AML-193 (cell line): Measurements from ENCODE around the gene MYO1A.
"Not testable (repeated sequence)": the region's sequence is repeated elsewhere in the genome, so short reads cannot be mapped to it uniquely, and the experiment has no call there.

Source experiments
- DNase-seq, 2 experiments: peaks; one replicate each; lab custom pipeline; 2025; lab: John Stamatoyannopoulos, UW

MYO1A gene

DNA sequence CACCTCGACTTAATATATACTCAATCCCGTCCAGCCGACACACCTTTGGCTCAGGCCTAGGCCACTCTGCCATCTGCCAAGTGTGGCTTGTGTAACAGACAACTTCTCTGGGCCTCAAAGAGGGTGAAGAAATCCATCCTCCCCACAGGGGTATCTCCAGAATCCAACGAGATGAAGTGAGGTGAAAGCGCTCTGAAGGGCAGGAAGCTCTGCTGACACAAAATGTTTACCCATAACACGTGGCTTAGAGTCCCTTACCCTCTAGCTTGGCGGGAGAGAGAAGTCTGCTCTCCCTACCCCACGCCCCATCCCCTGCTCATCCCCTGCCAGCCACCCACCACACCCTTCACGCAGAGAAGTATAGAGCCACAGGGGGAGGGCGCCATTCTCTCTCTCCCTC, 56.6 kb downstream of the MYO1A start:
- no peak for DNase-seq

DNA sequence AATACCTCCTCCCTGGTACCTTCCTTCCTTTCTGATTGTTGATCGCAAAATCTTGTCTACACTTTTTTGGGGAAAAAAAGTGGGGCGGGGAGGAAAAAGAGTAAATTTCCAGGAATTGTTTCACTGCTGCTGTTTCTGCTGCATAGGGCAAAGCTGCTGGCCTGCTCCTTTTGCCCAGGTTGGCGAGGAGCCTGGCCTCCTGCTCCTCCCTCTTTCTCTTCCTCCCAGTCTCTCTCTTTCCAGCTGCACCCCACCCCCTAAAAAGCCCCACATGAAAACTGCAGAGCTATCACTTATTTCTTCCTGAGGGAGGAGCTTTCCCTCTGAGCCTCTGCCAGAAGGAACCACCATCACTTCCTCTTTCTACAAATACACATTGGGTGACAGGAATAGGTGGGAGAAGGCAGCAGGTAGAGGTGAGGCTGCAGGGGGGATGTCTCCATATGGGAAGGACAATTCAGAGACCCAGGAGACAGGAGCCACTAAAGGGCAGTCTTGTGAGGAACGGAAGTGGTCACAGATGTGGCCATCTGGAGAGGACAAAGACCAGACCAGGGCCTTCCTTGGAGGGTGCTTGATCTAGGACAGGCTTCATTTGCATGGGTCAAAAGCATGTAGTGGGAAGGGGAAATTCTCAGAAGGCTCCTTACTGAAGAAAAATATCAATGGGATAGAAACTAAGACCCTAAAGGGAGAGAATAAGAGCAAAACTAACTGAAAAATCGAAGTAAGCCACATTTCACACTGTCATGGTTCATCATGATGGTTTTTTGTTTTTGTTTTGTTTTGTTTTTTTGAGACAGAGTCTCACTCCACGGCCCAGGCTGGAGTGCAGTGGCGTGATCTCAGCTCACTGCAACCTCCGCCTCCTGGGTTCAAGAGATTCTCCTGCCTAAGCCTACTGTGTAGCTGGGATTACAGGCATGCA, 58.3 kb downstream of the MYO1A start:
- peak; percentile 26 to 41 for DNase-seq

DNA sequence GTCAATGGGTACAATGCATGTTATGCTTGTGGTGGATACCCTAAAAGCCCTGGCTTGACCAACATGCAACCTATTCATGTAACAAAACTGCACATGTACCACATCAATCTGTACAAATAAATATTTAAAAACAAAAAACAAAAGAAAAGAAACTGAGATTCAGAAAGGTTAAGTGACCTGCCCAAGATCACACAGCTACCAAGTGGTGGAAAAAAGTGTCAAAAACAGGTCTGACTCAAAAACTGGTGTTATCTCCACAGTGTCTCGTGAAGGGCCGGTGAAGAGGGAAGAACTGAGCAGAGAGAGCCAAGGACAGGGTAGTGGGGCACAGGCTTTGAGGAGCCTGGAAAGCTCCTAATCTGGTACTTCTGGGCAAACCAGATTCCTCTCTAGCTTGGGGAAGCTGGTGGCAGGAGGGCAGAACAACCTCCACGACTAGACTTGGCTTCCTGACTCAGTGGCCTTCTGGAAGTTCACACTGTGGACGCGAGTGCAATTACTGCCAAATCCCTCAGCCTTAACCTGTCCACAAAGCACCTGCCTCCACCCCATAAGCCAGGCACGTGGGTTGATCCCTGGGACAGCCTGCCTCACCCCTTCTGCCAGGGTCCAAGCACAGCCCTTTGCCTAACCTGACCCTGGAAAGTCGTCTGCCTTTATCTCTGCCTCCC, 59.1 kb downstream of the MYO1A start:
- DNase-seq = no peak

DNA sequence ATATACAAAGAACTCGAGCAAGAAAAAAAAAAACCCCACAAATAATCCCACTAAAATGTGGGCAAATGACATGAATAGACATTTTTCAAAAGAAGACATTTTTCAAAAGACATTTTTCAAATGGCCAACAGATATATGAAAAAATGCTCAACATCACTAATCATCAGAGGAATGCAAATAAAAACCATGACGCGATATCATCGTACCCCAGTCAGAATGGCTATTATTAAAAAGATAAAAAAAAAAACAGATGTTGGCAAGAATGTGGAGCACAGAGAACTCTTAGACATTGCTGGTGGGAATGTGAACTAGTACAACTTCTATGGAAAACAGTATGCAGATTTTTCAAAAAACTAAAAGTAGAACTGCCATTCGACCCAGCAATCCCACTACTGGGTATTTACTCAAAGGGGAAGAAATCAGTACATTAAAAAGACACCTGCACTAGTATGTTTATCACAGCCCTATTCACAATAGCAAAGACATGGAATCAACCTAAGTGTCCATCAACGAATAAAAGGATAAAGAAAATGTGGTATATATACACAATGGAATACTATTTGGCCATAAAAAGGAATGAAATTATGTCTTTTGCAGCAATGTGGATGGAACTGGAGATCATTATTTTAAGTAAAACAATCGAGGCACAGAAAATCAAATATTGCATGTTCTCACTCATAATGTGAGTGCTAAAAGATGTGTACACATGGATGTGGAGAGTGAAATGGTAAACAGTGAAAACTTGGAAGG, 59.9 kb downstream of the MYO1A start:
- no peak for DNase-seq

DNA sequence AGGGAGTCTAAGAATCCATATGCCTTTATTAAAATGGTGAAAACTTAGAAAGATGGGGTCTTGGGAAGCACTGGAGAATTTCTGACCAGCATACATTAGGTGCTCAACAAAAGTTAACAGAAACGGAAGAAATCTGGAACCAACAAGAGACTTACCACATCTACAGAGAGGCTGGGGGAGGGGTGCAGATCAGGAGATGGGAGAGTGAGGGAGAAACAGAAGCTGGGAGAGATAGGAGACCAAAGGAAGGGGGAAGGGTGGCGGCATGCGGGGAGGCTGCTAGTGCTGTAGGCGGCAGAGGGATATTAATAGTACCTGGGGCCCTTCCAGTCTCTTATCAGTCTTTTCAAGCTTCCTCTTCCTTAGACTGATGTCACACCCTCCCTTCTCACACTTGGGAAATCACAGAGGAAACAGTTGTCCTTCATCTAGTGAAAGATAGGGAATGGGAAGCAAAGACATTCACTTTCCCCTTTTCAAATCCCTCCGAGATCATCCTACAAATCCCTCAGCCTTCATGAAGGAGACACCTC, 61.7 kb downstream of the MYO1A start:
- no peak for DNase-seq

DNA sequence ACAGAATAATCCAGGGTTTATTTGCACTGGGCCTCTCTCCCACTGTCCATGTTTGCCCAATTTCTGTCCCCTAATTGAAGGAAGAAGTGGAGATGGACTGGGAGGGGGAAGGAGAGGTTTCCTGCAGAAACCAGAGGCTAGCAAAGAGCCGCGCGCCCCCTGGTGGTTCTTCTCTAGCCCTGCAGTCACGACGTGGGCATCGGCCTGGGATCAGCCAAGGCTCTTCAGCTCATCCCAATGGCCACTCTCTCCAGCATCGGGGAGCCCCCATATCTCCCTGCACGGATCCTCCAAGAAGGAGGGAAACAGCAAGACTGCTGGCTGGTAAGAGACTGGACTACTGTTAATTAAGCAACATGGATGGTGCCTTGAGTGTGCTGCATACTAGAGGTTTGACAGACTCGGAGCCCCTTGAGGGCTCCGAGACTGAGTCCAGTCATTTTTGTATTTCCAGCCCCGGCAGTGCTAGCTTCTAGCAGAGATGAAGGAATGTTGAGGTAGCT, 62.3 kb downstream of the MYO1A start:
- DNase-seq = peak; percentile 56 to 73

DNA sequence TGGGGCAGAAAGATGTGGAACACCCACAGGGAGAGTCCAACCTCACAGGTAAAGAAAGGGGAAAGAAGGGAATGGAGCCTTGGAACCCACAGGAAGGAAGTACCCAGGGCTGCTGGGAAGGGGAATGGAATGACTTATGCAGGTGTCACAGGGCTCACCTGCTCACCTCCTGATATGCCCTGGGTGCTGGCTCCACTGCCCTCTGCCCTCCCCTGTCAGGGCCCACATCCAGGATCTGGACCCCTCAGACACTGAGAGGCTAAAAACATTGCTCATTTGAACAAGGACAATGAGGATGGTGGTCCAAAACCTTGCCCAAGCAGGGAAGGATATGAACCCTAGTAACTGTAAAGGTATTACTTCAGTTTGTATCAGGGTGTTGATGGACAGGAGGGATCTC, 62.9 kb downstream of the MYO1A start:
- DNase-seq = no peak

DNA sequence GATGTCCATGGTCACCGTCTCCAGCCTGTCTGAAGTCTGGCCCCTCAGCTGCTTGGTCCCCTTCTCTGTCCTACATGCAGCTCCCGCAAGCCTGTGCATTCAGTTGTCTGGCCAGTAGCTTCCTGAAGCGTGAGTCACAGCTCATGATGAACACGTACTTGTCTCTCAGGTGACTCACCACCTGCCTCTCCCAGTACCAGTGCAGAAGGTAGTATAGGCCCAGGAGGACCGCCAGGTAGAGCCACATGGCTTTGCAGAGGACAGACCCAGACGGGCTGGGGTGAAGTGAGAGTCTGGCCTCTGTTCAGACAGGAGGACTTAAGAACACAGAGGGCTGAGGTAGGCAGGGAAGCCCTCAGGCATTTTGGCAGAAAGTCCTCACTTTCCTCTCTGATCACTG, 64.2 kb downstream of the MYO1A start:
- not testable (repeated sequence) for DNase-seq

DNA sequence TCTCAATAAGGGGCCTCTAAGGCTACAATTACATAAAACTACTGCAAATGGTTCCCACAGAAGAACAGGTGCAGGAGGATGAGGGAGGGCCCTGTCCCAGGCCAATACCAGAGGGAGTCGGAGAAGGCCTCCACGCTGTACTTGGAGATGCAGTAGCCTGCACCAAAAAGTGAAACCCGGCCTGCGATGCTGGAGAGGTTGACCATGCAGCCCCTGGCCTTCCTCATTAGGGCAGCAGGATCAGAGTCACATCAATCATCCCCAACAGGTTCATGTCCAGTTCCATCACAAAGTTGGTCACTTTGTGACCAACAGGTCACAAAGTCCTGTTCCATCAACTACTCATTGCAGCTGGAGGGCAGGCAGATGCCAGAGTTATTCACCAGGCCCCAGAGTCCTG, 66.5 kb downstream of the MYO1A start:
- no peak for DNase-seq

DNA sequence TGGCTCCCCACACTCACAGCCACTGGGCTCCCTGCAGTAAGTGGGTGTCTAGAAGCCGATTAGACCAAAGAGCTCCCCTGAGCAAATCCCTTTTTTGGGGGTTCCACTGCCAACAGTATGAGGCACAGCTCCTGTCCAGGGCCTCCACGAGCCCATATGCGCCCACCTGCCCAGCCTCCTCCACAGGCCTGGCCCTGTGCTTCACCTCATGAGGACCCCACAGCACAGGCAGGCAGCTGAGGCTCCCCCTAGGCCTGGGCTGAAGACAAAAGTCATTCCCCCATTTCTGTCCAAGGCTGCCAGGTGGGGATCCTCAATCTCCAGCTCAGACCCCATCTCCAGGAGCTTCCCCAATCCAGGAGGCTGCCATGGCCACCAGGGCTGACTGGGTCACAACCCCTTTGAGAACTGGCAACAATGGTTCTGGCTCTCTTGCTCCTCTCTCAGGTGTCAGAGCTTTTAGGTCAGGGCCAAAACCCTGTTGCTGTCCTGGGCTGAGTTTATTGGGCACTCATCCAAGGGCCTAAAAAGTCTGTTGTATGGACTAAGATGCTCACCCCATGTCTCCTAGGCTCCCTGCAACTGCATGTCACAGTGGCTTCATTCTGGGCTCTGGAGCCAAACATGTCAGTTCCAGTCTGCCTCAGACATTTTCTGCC, 67.2 kb downstream of the MYO1A start:
- DNase-seq = not testable (repeated sequence)

DNA sequence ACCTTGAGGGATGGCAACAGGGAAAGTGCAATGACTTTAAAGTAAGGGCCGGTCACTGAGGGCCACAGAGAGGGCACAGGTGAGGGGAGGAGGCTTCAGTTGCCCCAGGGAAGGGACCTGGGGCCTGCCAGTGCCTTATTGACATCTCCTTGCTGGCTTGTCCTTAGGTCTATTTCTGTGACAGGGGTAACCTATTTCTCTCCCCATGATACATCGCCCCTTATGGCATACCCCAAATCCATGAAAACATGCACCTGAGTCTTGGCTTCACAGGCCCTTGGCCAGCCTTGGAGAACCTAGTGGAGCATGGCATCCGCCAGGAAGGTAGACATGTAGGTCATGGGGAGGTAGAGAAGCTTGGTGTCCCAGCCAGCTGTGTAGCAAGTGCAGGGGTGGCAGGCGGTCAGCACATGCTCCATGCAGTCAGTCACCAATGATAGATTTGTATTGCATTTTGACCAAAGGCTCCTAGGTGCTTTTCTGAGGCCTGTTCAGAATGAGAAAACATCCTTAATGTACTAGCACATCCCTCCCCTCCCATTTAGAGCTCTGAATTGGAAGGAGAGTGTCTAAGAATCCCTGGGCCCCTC, 68.9 kb downstream of the MYO1A start:
- DNase-seq = no peak

DNA sequence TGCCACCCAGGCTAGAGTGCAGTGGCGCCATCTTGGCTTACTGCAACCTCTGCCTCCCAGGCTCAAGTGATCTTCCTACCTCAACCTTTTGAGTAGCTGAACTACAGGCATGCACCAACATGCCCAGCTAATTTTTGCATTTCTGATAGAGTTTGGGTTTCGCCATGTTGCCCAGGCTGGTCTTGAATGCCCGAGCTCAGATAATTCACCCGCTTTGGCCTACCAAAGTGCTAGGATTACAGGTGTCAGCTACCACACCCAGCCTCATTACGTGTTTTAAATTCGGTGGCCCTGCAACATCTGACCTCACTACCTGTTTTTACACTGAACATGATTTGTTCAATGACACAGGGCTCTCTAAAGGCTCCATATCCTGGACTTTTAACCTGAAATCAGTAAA, 69.7 kb downstream of the MYO1A start:
- DNase-seq = no peak

DNA sequence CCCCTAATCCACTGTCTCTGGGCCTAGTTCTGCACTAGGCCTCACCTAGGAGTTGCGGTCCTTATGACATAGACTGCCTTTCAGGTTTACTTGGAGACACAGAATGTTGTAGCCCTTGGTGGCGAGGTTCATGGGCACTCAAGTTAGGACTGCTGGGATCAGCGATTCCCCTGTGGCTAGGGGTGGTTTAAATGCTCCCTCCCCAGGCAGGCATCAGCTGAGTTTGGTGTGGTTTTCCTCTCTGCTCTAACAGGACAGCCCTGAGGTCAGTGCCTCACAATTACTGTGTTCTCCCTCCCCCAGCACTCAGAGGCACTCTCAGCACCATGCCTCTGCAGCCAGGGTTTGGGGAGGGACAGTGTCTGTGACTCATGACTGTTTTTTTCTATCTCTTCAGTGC, 70.3 kb downstream of the MYO1A start:
- no peak for DNase-seq
